HEK293T (cell line): ENCODE data around the gene SH3RF1.
A peak's percentile ranks its signal among the peaks of the same experiment; 100 is the strongest.

ENCODE experiments used
- CTCF ChIA-PET: fragments of 350-600 bp; formaldehyde crosslinking; extraction: SDS; loops from one replicate; lab custom pipeline; 2021; ENCODE audit warnings: antibody characterized with exemption, inconsistent platforms; lab: Yijun Ruan, JAX
- POLR2A ChIA-PET: fragments of 350-600 bp; formaldehyde crosslinking; extraction: SDS; loops from one replicate; lab custom pipeline; 2020; ENCODE audit warnings: antibody characterized with exemption, inconsistent platforms; lab: Yijun Ruan, JAX
- DNase-seq: peaks from one replicate; pipeline ENCODE4 v3.0.0; 2012; ENCODE audit warnings: mixed read lengths; ENCODE audit errors: extremely low spot score
- ARNT ChIP-seq: fragments of 450-650 bp; IDR thresholded peaks from 2 replicates; pipeline ENCODE4 v1.6.1; 2017; ENCODE audit warnings: mild to moderate bottlenecking
- BHLHE40 ChIP-seq: fragments of 450-650 bp; IDR thresholded peaks from 2 replicates; pipeline ENCODE4 v1.6.1; 2016; ENCODE audit warnings: mild to moderate bottlenecking, moderate library complexity, borderline replicate concordance
- CTBP1 ChIP-seq: fragments of 450-650 bp; IDR thresholded peaks from 2 replicates; pipeline ENCODE4 v1.6.1; 2016; ENCODE audit warnings: borderline replicate concordance
- ELF4 ChIP-seq: fragments of 450-650 bp; IDR thresholded peaks from 2 replicates; pipeline ENCODE4 v1.6.1; 2017; ENCODE audit warnings: antibody characterized with exemption
- FOXA1 ChIP-seq: fragments of 450-650 bp; IDR thresholded peaks from 2 replicates; pipeline ENCODE4 v1.6.1; 2016; ENCODE audit warnings: mild to moderate bottlenecking
- FOXK2 ChIP-seq: fragments of 450-650 bp; IDR thresholded peaks from 2 replicates; pipeline ENCODE4 v1.6.1; 2016; ENCODE audit warnings: mild to moderate bottlenecking
- FOXM1 ChIP-seq: fragments of 450-650 bp; IDR thresholded peaks from 2 replicates; pipeline ENCODE4 v1.6.1; 2017; ENCODE audit warnings: mild to moderate bottlenecking, borderline replicate concordance
- HDGF ChIP-seq: fragments of 450-650 bp; IDR thresholded peaks from 2 replicates; pipeline ENCODE4 v1.6.1; 2017; ENCODE audit warnings: antibody characterized with exemption, borderline replicate concordance
- L3MBTL2 ChIP-seq: fragments of 450-650 bp; conservative IDR thresholded peaks from 2 replicates; pipeline ENCODE4 v1.6.1; 2016; ENCODE audit warnings: mild to moderate bottlenecking
- LEF1 ChIP-seq: fragments of 450-650 bp; IDR thresholded peaks from 2 replicates; pipeline ENCODE4 v1.6.1; 2017; ENCODE audit warnings: mild to moderate bottlenecking, borderline replicate concordance
- NFRKB ChIP-seq: fragments of 450-650 bp; IDR thresholded peaks from 2 replicates; pipeline ENCODE4 v1.6.1; 2016; ENCODE audit warnings: mild to moderate bottlenecking, moderate library complexity
- PKNOX1 ChIP-seq: fragments of 450-650 bp; IDR thresholded peaks from 2 replicates; pipeline ENCODE4 v1.6.1; 2016
- SP1 ChIP-seq: fragments of 450-650 bp; IDR thresholded peaks from 2 replicates; pipeline ENCODE4 v1.6.1; 2017
- SUZ12 ChIP-seq: fragments of 450-650 bp; IDR thresholded peaks from 2 replicates; pipeline ENCODE4 v1.6.1; 2016; ENCODE audit warnings: mild to moderate bottlenecking
- TARDBP ChIP-seq: fragments of 450-650 bp; IDR thresholded peaks from 2 replicates; pipeline ENCODE4 v1.6.1; 2016
- ZNF384 ChIP-seq: fragments of 450-650 bp; IDR thresholded peaks from 2 replicates; pipeline ENCODE4 v1.6.1; 2016

The SH3RF1 gene

GRCh38 chr4:169220447-169220846 is 50.3 kb downstream of the SH3RF1 start:
- DNase-seq, result no peak
- POLR2A ChIA-PET, result no interaction called here
- TF ChIP-seq SP1 (no peak), ELF4 (no peak), FOXM1 (no peak), BHLHE40 (no peak), TARDBP (no peak), NFRKB (no peak), L3MBTL2 (no peak), SUZ12 (no peak), HDGF (no peak), ZNF384 (no peak), FOXA1 (no peak), LEF1 (no peak), ARNT (no peak), FOXK2 (no peak), PKNOX1 (no peak), CTBP1 (no peak)
- CTCF ChIA-PET, result no interaction called here

- CTCF ChIA-PET, result no interaction called here
These were observed 51.3 kb downstream of the SH3RF1 start for GRCh38 chr4:169219440-169219839.

GRCh38 chr4:169215656-169216055 is 55.1 kb downstream of the SH3RF1 start:
- TF ChIP-seq CTBP1 (no peak), SP1 (no peak), TARDBP (no peak), L3MBTL2 (no peak), FOXK2 (no peak), NFRKB (no peak), HDGF (no peak), LEF1 (no peak), FOXA1 (no peak), BHLHE40 (no peak), ZNF384 (no peak)
- POLR2A ChIA-PET, result no interaction called here
- CTCF ChIA-PET, result no interaction called here
- DNase-seq, result no peak

More at GRCh38 chr4:169219440-169219839, 51.3 kb downstream of the SH3RF1 start:
- no peak for TF ChIP-seq SUZ12
- no peak for TF ChIP-seq L3MBTL2
- no peak for TF ChIP-seq PKNOX1
- no peak for TF ChIP-seq ZNF384
- no peak for TF ChIP-seq NFRKB
- TF ChIP-seq ELF4, result no peak
- no peak for TF ChIP-seq BHLHE40
- no peak for TF ChIP-seq HDGF
- TF ChIP-seq LEF1, result no peak
- TF ChIP-seq TARDBP, result no peak
- TF ChIP-seq ARNT, result no peak
- no peak for TF ChIP-seq SP1
- TF ChIP-seq FOXM1, result no peak
- no peak for TF ChIP-seq FOXK2
- TF ChIP-seq FOXA1, result no peak
- no peak for TF ChIP-seq CTBP1
- DNase-seq, result no peak
- POLR2A ChIA-PET, result no interaction called here

GRCh38 chr4:169212981-169213380 is 57.8 kb downstream of the SH3RF1 start:
- CTCF ChIA-PET, result no interaction called here

GRCh38 chr4:169210504-169211118 is 60.1 kb downstream of the SH3RF1 start:
- CTCF ChIA-PET, result no interaction called here
- no peak for DNase-seq
- POLR2A ChIA-PET, result no interaction called here
- TF ChIP-seq NFRKB (no peak), PKNOX1 (peak; percentile 39)

More at GRCh38 chr4:169212981-169213380, 57.8 kb downstream of the SH3RF1 start:
- DNase-seq, result no peak
- POLR2A ChIA-PET, result no interaction called here
- no peak for TF ChIP-seq BHLHE40
- TF ChIP-seq PKNOX1, result no peak
- no peak for TF ChIP-seq FOXK2
- no peak for TF ChIP-seq L3MBTL2
- TF ChIP-seq ARNT, result no peak
- TF ChIP-seq ELF4, result no peak
- no peak for TF ChIP-seq FOXM1
- TF ChIP-seq FOXA1, result no peak

GRCh38 chr4:169209388-169209883 is 61.3 kb downstream of the SH3RF1 start:
- CTCF ChIA-PET, result no interaction called here
- POLR2A ChIA-PET, result interaction anchor here (0.6 kb wide), 1 partner anchor 61 kb away, joined by 3 read pairs; no protein-coding TSS in a partner anchor
- TF ChIP-seq BHLHE40, result no peak
- TF ChIP-seq ELF4, result no peak
- TF ChIP-seq ARNT, result no peak
- TF ChIP-seq SUZ12, result no peak
- TF ChIP-seq SP1, result no peak
- no peak for TF ChIP-seq FOXA1
- TF ChIP-seq PKNOX1, result no peak
- no peak for TF ChIP-seq L3MBTL2
- no peak for TF ChIP-seq HDGF
- TF ChIP-seq CTBP1, result no peak
- no peak for DNase-seq
